Upper lobe of right lung (tissue), 1 donor: ENCODE data around the gene PIP5K1B. TPM values are rescaled to one million over a fixed set of nuclear protein-coding genes. Genes with fewer than 3 reads are reported as not detected.

Experiments used
- ATAC-seq: fragments of 200-7000 bp; cut with Tn5 transposase; one replicate; pipeline ENCODE4 v1.9.1; 2020; ENCODE audit warnings: mild to moderate bottlenecking, moderate library complexity
- DNase-seq: peaks from one replicate; pipeline ENCODE4 v3.0.0-alpha.2; 2020
- H3K27ac ChIP-seq: fragments of 200-600 bp; one replicate; pipeline ENCODE4 v1.8.0; 2022
- H3K27me3 ChIP-seq: fragments of 200-600 bp; one replicate; pipeline ENCODE4 v1.8.0; 2022; ENCODE audit warnings: mild to moderate bottlenecking
- H3K36me3 ChIP-seq: fragments of 200-600 bp; one replicate; pipeline ENCODE4 v1.8.0; 2022
- H3K4me1 ChIP-seq: fragments of 200-600 bp; one replicate; pipeline ENCODE4 v1.8.0; 2022
- H3K4me3 ChIP-seq: fragments of 200-600 bp; one replicate; pipeline ENCODE4 v1.8.0; 2022; ENCODE audit warnings: mild to moderate bottlenecking
- H3K9me3 ChIP-seq: fragments of 200-600 bp; one replicate; pipeline ENCODE4 v1.8.0; 2022
- CTCF ChIP-seq: fragments of 200-600 bp; IDR thresholded peaks from one replicate; pipeline ENCODE4 v1.8.0; 2022; ENCODE audit warnings: antibody characterized with exemption
- intact Hi-C: fragments of 100-400 bp; cut with DNase I; formaldehyde crosslinking; loops from one replicate; pipeline ENCODE4 v1.11.0; 2022
- total RNA-seq: library from RNA; stranded (reverse); fragmentation: NEBNext Ultra II Directional; extraction: Animal tissue kit (Norgen Biotek cat#: 25700); gene quantifications from one replicate; pipeline ENCODE4 v1.2.1, GENCODE V29; 2021
- donor health status: DM: no; HTN: yes; CAD: no; lungs with severe emphysema.

PIP5K1B gene
- total RNA-seq, 1 donor from 2014 or later, result 36.5 TPM

DNA sequence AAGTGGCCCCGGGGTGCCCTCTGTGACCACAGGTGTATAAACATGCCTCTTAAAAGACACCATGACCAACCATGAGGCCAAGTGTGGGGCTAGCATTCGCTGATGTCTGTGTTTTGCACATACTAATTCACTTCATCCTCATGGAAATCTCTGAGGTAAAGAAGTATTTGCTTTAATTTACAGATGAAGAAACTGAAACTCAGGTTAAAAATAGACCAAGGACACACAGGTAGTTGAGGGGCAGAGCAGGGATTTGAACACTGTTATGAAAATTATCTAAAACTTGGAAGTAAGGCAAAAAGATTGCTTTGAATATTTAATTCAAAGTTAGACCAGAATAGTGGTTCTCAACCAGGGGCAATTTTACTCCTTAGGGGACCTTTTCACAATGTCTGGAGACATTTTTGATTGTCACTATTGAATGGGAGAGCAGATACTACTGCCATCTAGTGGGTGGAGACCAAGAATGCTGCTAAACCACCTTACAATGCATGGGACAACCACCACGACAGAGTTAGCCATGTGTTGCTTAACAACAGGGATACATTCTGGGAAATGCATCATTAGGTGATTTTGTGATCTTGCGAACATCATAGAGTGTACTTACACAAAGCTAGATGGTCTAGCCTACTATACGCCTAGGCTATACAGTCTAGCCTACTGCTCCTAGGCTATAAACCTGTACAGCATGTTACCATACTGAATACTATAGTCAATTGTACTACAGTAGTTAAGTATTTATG lies 322.5 kb downstream of the PIP5K1B start:
- Histone ChIP-seq H3K27ac (no peak overlapping the region), H3K9me3 (no peaks in the 10 kb centered on the region), H3K4me1 (no peaks in the 10 kb centered on the region), H3K27me3 (no peaks in the 10 kb centered on the region), H3K4me3 (no peak overlapping the region), H3K36me3 (no peaks in the 10 kb centered on the region)
- peak; percentile 78 for TF ChIP-seq CTCF
- intact Hi-C loops, result no loop called here
- DNase-seq (no peak), ATAC-seq (peak; percentile 92)

DNA sequence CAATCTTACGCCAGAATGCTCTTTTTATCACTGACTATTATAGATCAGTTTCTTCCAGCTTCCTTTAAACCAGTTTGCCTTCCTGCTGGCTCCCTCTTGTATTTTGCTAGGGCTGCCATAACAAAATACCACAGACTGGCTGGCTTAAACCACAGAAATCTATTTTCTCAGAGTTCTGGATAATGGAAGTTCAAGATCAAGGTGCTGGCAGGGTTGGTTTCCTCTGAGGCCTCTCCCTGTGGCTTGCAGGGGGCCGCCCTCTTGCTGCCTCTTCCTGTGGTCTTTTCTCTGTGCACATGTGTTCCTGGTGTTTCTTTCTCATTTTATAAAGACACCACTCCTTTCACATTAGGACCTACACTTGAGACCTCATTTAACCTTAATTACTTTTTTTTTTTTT lies 323.7 kb downstream of the PIP5K1B start:
- intact Hi-C loops, result no loop called here
- no peak overlapping the region for H3K27ac ChIP-seq
- no peak for DNase-seq

GRCh38 chr9:69029535-69029934 lies 324.5 kb downstream of the PIP5K1B start:
- DNase-seq (no peak), ATAC-seq (no peak)
- H3K27me3 ChIP-seq, result no peaks in the 10 kb centered on the region
- no peaks in the 10 kb centered on the region for H3K4me1 ChIP-seq
- no peak for TF ChIP-seq CTCF
- intact Hi-C loops, result no loop called here
- no peak overlapping the region for H3K4me3 ChIP-seq
- H3K36me3 ChIP-seq, result no peaks in the 10 kb centered on the region
- no peaks in the 10 kb centered on the region for H3K9me3 ChIP-seq
- no peak overlapping the region for H3K27ac ChIP-seq

More for the DNA sequence above, 323.7 kb downstream of the PIP5K1B start:
- no peak for ATAC-seq
- Histone ChIP-seq H3K27me3 (no peaks in the 10 kb centered on the region), H3K36me3 (no peaks in the 10 kb centered on the region), H3K4me1 (no peaks in the 10 kb centered on the region), H3K9me3 (no peaks in the 10 kb centered on the region), H3K4me3 (no peak overlapping the region)
- no peak for TF ChIP-seq CTCF

DNA sequence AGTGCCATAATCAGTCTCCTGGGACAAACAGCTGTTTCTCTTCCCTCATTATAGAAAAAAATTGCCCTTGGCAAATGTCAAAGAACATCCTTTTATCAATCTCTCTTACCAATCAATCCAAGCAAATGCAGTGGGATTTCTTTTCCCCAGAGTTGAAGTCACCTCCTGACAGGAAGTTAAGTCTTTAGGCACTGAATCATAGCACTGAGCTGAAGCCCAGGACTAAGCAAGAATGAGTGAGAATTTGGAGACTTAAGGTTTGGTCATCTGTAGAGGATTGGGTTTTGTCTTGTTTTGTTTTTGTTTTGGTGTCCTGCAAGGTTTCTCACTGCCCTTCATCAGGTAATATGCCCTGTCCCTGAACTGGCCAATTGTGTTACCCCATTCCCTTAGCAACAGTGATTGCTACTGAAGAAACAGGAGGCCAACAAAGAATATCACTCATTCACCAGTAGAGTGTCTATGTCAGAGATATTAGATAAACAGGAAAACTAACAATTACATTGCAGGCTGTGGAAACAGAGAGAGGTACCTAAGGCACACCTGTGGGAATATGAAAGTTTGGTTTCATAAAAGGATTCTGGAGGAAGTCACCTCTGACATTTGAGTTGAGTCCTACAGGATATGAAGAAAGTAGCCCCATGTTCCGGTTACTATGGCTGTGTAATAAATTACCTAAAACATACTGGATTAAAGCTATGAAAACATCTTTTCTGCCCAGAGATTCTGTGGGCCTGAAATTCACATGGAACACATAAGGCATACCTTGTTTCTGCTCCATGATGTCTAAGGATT lies 326.0 kb downstream of the PIP5K1B start:
- TF ChIP-seq CTCF, result no peak
- H3K36me3 ChIP-seq, result no peaks in the 10 kb centered on the region
- ATAC-seq (no peak), DNase-seq (no peak)
- no peak overlapping the region for H3K27ac ChIP-seq
- no peak overlapping the region for H3K4me3 ChIP-seq
- H3K9me3 ChIP-seq, result no peaks in the 10 kb centered on the region
- H3K4me1 ChIP-seq, result peaks cover 5% of the 10 kb centered on the region
- intact Hi-C loops, result no loop called here
- H3K27me3 ChIP-seq, result no peaks in the 10 kb centered on the region

GRCh38 chr9:69034071-69034470 lies 329.0 kb downstream of the PIP5K1B start:
- Histone ChIP-seq H3K4me3 (no peak overlapping the region), H3K9me3 (no peaks in the 10 kb centered on the region), H3K27me3 (no peaks in the 10 kb centered on the region), H3K27ac (no peak overlapping the region), H3K4me1 (peaks cover 11% of the 10 kb centered on the region), H3K36me3 (no peaks in the 10 kb centered on the region)
- intact Hi-C loops, result no loop called here
- ATAC-seq (no peak), DNase-seq (no peak)
- TF ChIP-seq CTCF, result no peak
